ENCODE data around the gene MAN1A2. TPM values are rescaled to one million over a fixed set of nuclear protein-coding genes. Genes with fewer than 3 reads are reported as not detected.
"Not testable (repeated sequence)": the region's sequence is repeated elsewhere in the genome, so short reads cannot be mapped to it uniquely, and the experiment has no call there.

Gene MAN1A2
- total RNA-seq, 4 donors from 2014 or later: 55.0 to 84.2 (median 79.8) TPM

DNA sequence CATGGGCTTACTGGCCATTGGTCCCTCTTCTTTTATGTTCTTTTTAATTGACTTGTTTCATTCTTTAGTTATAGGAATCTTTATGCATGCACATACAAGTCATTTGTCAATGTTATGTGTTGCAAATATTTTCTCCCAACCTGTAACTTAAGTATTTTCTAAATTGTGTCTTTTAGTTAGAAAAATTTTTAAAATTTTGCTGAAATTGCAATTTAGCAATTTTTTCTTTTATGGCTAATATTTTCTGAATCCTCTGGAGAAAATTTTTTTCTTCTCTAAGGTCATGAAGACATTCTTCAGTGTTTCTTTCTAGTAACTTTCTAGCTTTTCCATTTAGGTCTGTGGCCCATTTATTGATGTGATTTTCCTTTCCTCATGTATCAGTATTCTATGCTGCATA lies 189.7 kb downstream of the MAN1A2 start:
- TF ChIP-seq, protein P1, sequence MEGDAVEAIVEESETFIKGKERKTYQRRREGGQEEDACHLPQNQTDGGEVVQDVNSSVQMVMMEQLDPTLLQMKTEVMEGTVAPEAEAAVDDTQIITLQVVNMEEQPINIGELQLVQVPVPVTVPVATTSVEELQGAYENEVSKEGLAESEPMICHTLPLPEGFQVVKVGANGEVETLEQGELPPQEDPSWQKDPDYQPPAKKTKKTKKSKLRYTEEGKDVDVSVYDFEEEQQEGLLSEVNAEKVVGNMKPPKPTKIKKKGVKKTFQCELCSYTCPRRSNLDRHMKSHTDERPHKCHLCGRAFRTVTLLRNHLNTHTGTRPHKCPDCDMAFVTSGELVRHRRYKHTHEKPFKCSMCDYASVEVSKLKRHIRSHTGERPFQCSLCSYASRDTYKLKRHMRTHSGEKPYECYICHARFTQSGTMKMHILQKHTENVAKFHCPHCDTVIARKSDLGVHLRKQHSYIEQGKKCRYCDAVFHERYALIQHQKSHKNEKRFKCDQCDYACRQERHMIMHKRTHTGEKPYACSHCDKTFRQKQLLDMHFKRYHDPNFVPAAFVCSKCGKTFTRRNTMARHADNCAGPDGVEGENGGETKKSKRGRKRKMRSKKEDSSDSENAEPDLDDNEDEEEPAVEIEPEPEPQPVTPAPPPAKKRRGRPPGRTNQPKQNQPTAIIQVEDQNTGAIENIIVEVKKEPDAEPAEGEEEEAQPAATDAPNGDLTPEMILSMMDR (IDR thresholded peaks at IDR 0.05): no peak
- TF ChIP-seq POLR2A (IDR thresholded peaks at IDR 0.05): no peak
- Histone ChIP-seq H3K27ac (no peak overlapping the region), H3K36me3 (no peaks in the 10 kb centered on the region), H3K4me1 (peaks cover 4 to 6% of the 10 kb centered on the region in 2 donors), H3K9me3 (no peaks in the 10 kb centered on the region), H3K4me3 (replicated peaks in 1 of 3) (no peak overlapping the region), H3K27me3 (no peaks in the 10 kb centered on the region)
- intact Hi-C loops (cut with DNase I): no loop called here
- no peak for DNase-seq

DNA sequence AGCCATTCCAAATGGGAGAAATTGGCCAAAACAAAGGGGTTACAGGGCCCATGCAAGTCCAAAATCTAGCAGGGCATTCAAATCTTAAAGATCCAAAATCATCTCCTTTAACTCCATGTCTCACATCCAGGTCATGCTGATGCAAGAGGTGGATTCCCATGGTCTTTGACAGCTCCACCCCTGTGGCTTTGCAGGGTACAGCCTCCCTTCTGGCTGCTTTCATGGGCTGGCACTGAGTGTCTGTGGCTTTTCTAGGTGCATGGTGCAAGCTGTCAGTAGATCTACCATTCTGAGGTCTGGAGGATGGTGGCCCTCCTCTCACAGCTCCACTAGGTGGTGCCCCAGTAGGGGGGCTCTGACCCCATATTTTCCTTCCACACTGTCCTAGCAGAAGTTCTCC lies 191.2 kb downstream of the MAN1A2 start:
- H3K9me3 ChIP-seq; DNase-seq; H3K27me3 ChIP-seq; intact Hi-C loops (cut with DNase I); H3K27ac ChIP-seq; H3K4me3 ChIP-seq (replicated peaks in 1 of 3); H3K36me3 ChIP-seq: not testable (repeated sequence)
- H3K4me1 ChIP-seq: peaks cover 8 to 18% of the 10 kb centered on the region in 2 donors

DNA sequence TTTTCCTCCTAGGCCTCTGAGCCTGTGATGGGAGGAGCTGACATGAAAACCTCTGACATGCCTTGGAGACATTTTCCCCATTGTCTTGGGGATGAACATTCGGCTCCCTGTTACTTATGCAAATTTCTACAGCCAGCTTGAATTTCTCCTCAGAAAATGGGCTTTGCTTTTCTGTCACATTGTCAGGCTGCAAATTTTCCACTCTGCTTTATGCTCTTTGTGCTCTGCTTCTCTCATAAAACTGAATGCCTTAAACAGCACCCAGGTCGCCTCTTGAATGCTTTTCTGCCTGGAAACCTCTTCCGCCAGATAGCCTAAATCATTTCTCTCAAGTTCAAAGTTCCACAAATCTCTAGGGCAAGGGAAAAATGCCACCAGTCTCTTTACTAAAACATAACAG lies 191.9 kb downstream of the MAN1A2 start:
- DNase-seq: no peak
- no peak for TF ChIP-seq POLR2A (IDR thresholded peaks at IDR 0.05)
- TF ChIP-seq, protein P1 (IDR thresholded peaks at IDR 0.05): no peak
- Histone ChIP-seq H3K9me3 (no peaks in the 10 kb centered on the region), H3K27me3 (no peaks in the 10 kb centered on the region), H3K36me3 (no peaks in the 10 kb centered on the region), H3K27ac (no peak overlapping the region), H3K4me1 (peaks cover 8 to 18% of the 10 kb centered on the region in 2 donors), H3K4me3 (replicated peaks in 1 of 3) (no peak overlapping the region)
- intact Hi-C loops (cut with DNase I): no loop called here
- 96 to 97% methylated on average over 3 of the region's 3 CpGs for WGBS, 2 donors

DNA sequence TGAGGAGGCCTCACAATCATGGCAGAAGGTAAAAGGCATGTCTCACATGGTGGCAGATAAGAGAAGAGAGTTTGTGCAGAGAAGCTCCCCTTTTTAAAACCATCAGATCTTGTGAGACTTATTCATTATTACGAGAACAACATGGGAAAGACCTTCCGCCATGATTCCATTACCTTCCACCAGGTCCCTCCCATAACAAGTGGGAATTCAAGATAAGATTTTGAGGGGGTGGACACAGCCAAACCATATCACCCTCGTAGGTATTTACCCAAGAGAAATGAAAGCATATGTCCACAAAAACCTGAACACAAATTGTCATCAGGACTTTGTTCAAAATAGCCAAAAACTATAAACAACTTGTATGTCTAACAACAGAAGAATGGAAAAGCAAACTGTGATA lies 192.7 kb downstream of the MAN1A2 start:
- Histone ChIP-seq H3K27me3 (no peaks in the 10 kb centered on the region), H3K4me3 (replicated peaks in 1 of 3) (no peak overlapping the region), H3K36me3 (no peaks in the 10 kb centered on the region), H3K27ac (no peak overlapping the region), H3K4me1 (peaks cover 8 to 18% of the 10 kb centered on the region in 2 donors), H3K9me3 (no peaks in the 10 kb centered on the region)
- intact Hi-C loops (cut with DNase I): no loop called here
- no peak for TF ChIP-seq POLR2A (IDR thresholded peaks at IDR 0.05)
- no peak for DNase-seq
- 87 to 89% methylated on average over 3 of the region's 3 CpGs for WGBS, 2 donors

DNA sequence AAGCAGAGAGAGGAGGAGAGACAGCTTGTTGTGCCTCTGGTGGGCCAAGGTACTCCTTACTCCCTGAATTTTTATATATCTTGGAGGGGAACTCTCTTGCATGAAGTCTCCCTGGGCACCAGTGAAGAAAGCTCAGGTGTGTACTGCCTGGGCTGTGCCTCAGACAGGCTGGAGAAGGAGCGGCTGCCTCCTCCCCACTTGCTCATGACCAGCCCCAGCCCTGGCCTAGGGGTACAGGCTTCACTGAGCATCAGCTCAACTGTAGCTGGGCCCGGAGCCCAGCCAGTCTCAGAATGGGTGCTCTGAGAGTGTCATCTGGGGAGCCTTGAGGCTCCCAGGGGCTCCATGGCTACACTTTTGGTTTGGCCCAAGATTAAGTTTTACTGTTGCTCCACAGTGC lies 193.8 kb downstream of the MAN1A2 start:
- peak; percentile 82 to 85 for DNase-seq
- Histone ChIP-seq H3K4me1 (peaks cover 8 to 18% of the 10 kb centered on the region in 2 donors), H3K27me3 (no peaks in the 10 kb centered on the region), H3K36me3 (no peaks in the 10 kb centered on the region), H3K4me3 (replicated peaks in 1 of 3) (no peak overlapping the region), H3K9me3 (no peaks in the 10 kb centered on the region), H3K27ac (no peak overlapping the region)
- intact Hi-C loops (cut with DNase I): no loop called here
- 27 to 40% methylated on average over 1 to 2 of the region's 2 CpGs for WGBS, 2 donors
- TF ChIP-seq, protein P1 (IDR thresholded peaks at IDR 0.05): no peak
- no peak for TF ChIP-seq POLR2A (IDR thresholded peaks at IDR 0.05)

DNA sequence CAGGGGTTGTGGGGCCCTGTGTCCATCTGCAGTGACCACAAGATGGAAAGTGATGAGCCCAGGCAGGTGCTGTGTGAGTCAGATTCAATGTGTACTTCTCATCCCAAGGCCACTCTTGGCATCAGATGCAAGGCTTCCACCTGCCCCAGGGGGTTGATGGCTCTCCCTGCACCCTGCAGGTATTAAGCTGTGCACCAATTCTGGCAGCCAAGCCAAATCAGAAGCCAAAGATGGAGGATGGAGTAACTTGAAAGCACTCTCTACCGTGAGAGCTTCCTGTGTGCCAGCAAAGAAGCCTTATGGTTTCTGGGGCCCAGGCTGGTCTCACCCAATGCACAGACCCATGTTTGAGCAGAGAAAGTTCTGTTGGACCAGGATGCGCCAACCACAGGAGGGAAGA lies 194.3 kb downstream of the MAN1A2 start:
- Histone ChIP-seq H3K4me1 (peaks cover 8 to 18% of the 10 kb centered on the region in 2 donors), H3K4me3 (replicated peaks in 1 of 3) (no peak overlapping the region), H3K36me3 (no peaks in the 10 kb centered on the region), H3K27ac (no peak overlapping the region), H3K9me3 (no peaks in the 10 kb centered on the region), H3K27me3 (no peaks in the 10 kb centered on the region)
- 84 to 93% methylated on average over 2 of the region's 2 CpGs for WGBS, 2 donors
- intact Hi-C loops (cut with DNase I): no loop called here
- TF ChIP-seq, protein P1 (IDR thresholded peaks at IDR 0.05): no peak
- no peak for TF ChIP-seq POLR2A (IDR thresholded peaks at IDR 0.05)
- DNase-seq: no peak
